ENCODE data around the gene RSL1D1. TPM values are rescaled to one million over a fixed set of nuclear protein-coding genes. Genes with fewer than 3 reads are reported as not detected.

The RSL1D1 gene
- total RNA-seq, 3 donors from 2014 or later (not counting 1 experiment from before 2014, with no cell fraction given): 66.3 to 102 (median 99.1) TPM

DNA sequence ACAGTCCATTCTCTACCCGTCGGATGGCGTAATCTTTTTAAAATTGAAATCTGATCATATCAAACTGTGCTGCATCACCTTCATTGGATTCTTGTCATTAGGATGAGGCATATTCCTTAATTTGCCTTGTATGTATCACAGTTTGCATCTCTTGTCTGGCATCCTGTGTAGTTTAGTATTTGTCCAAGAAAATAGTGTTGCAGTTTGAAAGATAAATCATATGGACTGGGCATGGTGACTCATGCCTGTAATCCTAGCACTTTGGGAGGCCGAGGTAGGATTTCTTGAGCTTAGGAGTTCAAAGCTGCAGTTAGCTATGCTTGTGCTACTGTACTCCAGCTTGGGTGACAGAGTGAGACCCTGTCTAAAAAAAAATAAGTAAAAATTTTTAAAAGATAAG lies 5.8 kb upstream of the RSL1D1 start:
- no peaks in the 10 kb centered on the region for H3K36me3 Mint-ChIP-seq

GRCh38 chr16:11852092-11852809 lies 909 bp upstream of the RSL1D1 start:
- Histone ChIP-seq H3K9me3 (ENCODE audit: control insufficient read depth, insufficient read depth, low read length) (no peaks in the 10 kb centered on the region), H3K4me3 (ENCODE audit: low read length) (peak overlapping the region; percentile 91), H3K36me3 (ENCODE audit: control insufficient read depth, insufficient read depth, low read length) (peaks cover 15% of the 10 kb centered on the region), H3K4me1 (ENCODE audit: control insufficient read depth, insufficient read depth, low read length) (peaks cover 24% of the 10 kb centered on the region), H3K27me3 (ENCODE audit: control insufficient read depth, insufficient read depth, low read length) (no peaks in the 10 kb centered on the region), H3K27ac (ENCODE audit: low read length) (peak overlapping the region; percentile 87)
- H3K27ac Mint-ChIP-seq: peak overlapping the region; percentile 97 to 98
- 54% methylated on average over 32 of the region's 33 CpGs for WGBS (ENCODE audit: insufficient coverage)
- DNase-seq (no peak), ATAC-seq (no peak)
- no peaks in the 10 kb centered on the region for H3K36me3 Mint-ChIP-seq
- intact Hi-C loops (cut with micrococcal nuclease): loop anchor here (10.0 kb wide), 1 partner anchor 123 kb away; the partner anchor contains the start of gene SNX29
- peaks cover 47 to 50% of the 10 kb centered on the region in 2 donors for H3K4me1 Mint-ChIP-seq
- no peak for TF ChIP-seq CTCF (IDR thresholded peaks at IDR 0.05)
- peak overlapping the region; percentile 99 for H3K4me3 Mint-ChIP-seq
- no peaks in the 10 kb centered on the region for H3K9me3 Mint-ChIP-seq
- no peaks in the 10 kb centered on the region for H3K27me3 Mint-ChIP-seq (ENCODE audit: low read depth in 2 of 2)

More for the DNA sequence above, 5.8 kb upstream of the RSL1D1 start:
- Mint-ChIP-seq H3K4me3 (no peak overlapping the region), H3K4me1 (peaks cover 24 to 27% of the 10 kb centered on the region in 2 donors), H3K27me3 (ENCODE audit: low read depth in 2 of 2) (no peaks in the 10 kb centered on the region), H3K9me3 (no peaks in the 10 kb centered on the region), H3K27ac (peak overlapping the region in 1 of 2 donors; percentile 6)
- no peak for TF ChIP-seq CTCF (IDR thresholded peaks at IDR 0.05)
- Histone ChIP-seq H3K36me3 (ENCODE audit: control insufficient read depth, insufficient read depth, low read length) (no peaks in the 10 kb centered on the region), H3K4me1 (ENCODE audit: control insufficient read depth, insufficient read depth, low read length) (peaks cover 10% of the 10 kb centered on the region), H3K27me3 (ENCODE audit: control insufficient read depth, insufficient read depth, low read length) (no peaks in the 10 kb centered on the region), H3K9me3 (ENCODE audit: control insufficient read depth, insufficient read depth, low read length) (no peaks in the 10 kb centered on the region), H3K27ac (ENCODE audit: low read length) (no peak overlapping the region), H3K4me3 (ENCODE audit: low read length) (no peak overlapping the region)
- intact Hi-C loops (cut with micrococcal nuclease): loop anchor here (10.0 kb wide), 1 partner anchor 118 kb away; the partner anchor contains the start of gene SNX29
- ATAC-seq (no peak), DNase-seq (no peak)
- 95% methylated on average over 4 of the region's 4 CpGs for WGBS (ENCODE audit: insufficient coverage)

DNA sequence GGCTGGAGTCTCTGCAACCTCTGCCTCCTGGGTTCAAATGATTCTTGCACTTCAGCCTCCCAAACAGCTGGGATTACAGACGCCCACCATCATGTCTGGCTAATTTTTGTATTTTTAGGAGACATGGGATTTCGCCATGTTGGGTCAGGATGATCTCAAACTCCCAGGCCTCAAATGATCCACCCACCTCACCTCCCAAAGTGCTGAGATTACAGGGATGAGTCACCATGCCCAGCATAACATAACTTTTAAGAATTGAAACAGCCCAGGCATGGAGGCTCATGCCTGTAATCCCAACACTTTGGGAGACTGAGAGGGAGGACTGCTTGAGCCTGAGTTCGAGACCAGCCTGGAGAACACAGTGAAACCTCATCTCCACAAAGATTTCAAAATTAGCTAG lies 2.5 kb downstream of the RSL1D1 start:
- ATAC-seq: no peak
- peaks cover 47% of the 10 kb centered on the region for H3K36me3 ChIP-seq (ENCODE audit: control insufficient read depth, insufficient read depth, low read length)
- Mint-ChIP-seq H3K9me3 (no peaks in the 10 kb centered on the region), H3K4me1 (peaks cover 25 to 34% of the 10 kb centered on the region in 2 donors), H3K27me3 (ENCODE audit: low read depth in 2 of 2) (no peaks in the 10 kb centered on the region), H3K36me3 (no peaks in the 10 kb centered on the region), H3K27ac (no peak overlapping the region), H3K4me3 (peak overlapping the region; percentile 53)
- no peak overlapping the region for H3K27ac ChIP-seq (ENCODE audit: low read length)
- no peak for TF ChIP-seq CTCF (IDR thresholded peaks at IDR 0.05)
- H3K4me1 ChIP-seq (ENCODE audit: control insufficient read depth, insufficient read depth, low read length): peaks cover 24% of the 10 kb centered on the region
- no peak overlapping the region for H3K4me3 ChIP-seq (ENCODE audit: low read length)
- intact Hi-C loops (cut with micrococcal nuclease): no loop called here
- H3K27me3 ChIP-seq (ENCODE audit: control insufficient read depth, insufficient read depth, low read length): no peaks in the 10 kb centered on the region
- no peak for DNase-seq
- WGBS (ENCODE audit: insufficient coverage): 100% methylated on average over 3 of the region's 3 CpGs
- no peaks in the 10 kb centered on the region for H3K9me3 ChIP-seq (ENCODE audit: control insufficient read depth, insufficient read depth, low read length)
